GM12873 (cell line): Measurements from ENCODE around the gene RFX3.

Experiments used
- CTCF ChIP-seq: IDR thresholded peaks from 2 replicates; pipeline ENCODE4 v1.5.1; 2012; ENCODE audit warnings: low read depth, mild to moderate bottlenecking, moderate library complexity, low read length, control low read depth; ENCODE audit not compliant: insufficient read depth; ENCODE audit errors: missing control alignments

Gene RFX3

GRCh38 chr9:3235497-3235896, 290.3 kb downstream of the RFX3 start:
- no peak for TF ChIP-seq CTCF

- no peak for TF ChIP-seq CTCF
These were observed 300.9 kb downstream of the RFX3 start for GRCh38 chr9:3224931-3225330.

- TF ChIP-seq CTCF: no peak
These were observed 310.1 kb downstream of the RFX3 start for GRCh38 chr9:3215658-3216057.

- no peak for TF ChIP-seq CTCF
These were observed 311.1 kb downstream of the RFX3 start for GRCh38 chr9:3214741-3215140.

- no peak for TF ChIP-seq CTCF
These were observed 320.2 kb downstream of the RFX3 start for GRCh38 chr9:3205421-3206095.

GRCh38 chr9:3200331-3200774, 325.4 kb downstream of the RFX3 start:
- TF ChIP-seq CTCF: no peak

- no peak for TF ChIP-seq CTCF
These were observed 332.0 kb downstream of the RFX3 start for GRCh38 chr9:3193791-3194190.
